ENCODE results near the gene GAL3ST3.
"Not testable (repeated sequence)": the region's sequence is repeated elsewhere in the genome, so short reads cannot be mapped to it uniquely, and the experiment has no call there.

GAL3ST3 gene

GRCh38 chr11:66042996-66043906 is 5.7 kb downstream of the GAL3ST3 start:
- H3K9me3 ChIP-seq (ENCODE audit: control insufficient read depth in 2 of 2, low read length in 2 of 2): no peaks in the 10 kb centered on the region
- peaks cover 6% of the 10 kb centered on the region for H3K4me1 ChIP-seq (ENCODE audit: control insufficient read depth, insufficient read depth, low read length)
- no peak overlapping the region for H3K9ac ChIP-seq (ENCODE audit: low read length in 2 of 2)
- no peaks in the 10 kb centered on the region for H3K36me3 ChIP-seq (ENCODE audit: control insufficient read depth in 2 of 2, insufficient read depth in 2 of 2, low read length in 2 of 2)
- no peak overlapping the region for H3K27ac ChIP-seq (ENCODE audit: low read length)
- H3K27me3 ChIP-seq (ENCODE audit: control insufficient read depth in 1 of 2, insufficient read depth in 2 of 2, low read length in 2 of 2): peaks cover 3 to 17% of the 10 kb centered on the region in 2 donors
- no peak overlapping the region for H3K4me3 ChIP-seq (ENCODE audit: low read length in 2 of 2)

DNA sequence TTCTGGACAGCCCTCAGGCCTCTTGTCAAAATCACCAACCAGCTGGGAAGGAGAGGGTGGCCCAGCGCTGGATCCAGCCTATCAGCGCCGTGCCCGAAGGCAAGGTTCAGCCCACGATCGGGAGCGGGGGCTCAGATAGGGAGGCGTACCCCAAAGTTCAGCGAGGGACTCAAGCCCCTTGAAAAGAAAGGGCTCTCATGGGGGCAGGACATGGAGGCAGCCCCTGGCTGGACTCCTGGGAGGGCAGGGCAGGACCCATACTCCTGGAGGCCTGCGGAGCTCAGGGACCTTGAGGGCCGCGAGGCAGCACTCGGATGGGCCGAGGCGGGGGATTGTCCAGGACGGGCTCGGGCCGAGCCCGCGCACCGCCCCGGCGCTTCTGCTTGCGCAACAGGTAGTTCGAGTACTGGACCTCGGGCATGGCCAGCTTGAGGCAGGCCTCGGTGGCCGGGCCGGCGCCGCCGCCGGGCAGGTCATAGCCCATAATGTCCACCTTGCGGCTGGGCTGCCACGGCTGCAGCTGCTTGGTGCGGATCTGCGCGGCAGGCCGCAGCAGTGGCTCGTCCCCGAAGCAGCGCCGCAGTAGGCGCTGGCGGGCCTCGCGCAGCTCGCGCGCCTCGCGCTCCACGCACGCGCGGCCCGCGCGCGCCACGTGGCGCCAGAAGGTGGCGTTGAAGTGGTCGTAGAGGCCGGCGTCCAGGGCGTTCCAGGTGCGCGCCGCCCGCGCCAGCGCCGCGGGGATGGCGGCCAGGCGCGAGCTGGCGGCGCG is 6.5 kb downstream of the GAL3ST3 start:
- Histone ChIP-seq H3K9ac (ENCODE audit: low read length in 2 of 2) (no peak overlapping the region), H3K36me3 (ENCODE audit: control insufficient read depth in 2 of 2, insufficient read depth in 2 of 2, low read length in 2 of 2) (no peaks in the 10 kb centered on the region), H3K27me3 (ENCODE audit: control insufficient read depth in 1 of 2, insufficient read depth in 2 of 2, low read length in 2 of 2) (peaks cover 3 to 8% of the 10 kb centered on the region in 2 donors), H3K4me1 (ENCODE audit: control insufficient read depth, insufficient read depth, low read length) (peaks cover 6% of the 10 kb centered on the region), H3K4me3 (ENCODE audit: low read length in 2 of 2) (no peak overlapping the region), H3K9me3 (ENCODE audit: control insufficient read depth in 2 of 2, low read length in 2 of 2) (no peaks in the 10 kb centered on the region), H3K27ac (ENCODE audit: low read length) (no peak overlapping the region)

DNA sequence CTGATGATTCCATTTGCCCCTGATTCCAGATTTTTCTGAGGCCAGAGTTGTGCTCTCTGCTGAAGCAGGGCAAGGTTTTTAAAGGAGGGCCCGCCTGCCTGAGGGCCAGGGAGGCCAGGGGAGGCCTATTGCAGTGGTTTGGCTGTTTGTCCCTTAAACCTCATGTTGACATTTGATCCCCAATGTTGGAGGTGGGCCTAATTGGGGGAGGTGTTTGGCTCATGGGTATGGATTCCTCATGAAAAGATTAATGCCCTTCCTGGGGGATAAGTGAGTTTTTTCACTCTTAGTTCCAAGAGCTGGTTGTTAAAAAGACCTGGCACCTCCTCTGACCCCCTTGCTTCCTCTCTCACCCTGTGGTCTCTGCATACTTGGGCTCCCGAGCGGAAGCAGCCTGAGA is 9.2 kb downstream of the GAL3ST3 start:
- H3K4me1 ChIP-seq (ENCODE audit: control insufficient read depth, insufficient read depth, low read length): no peaks in the 10 kb centered on the region
- no peak overlapping the region for H3K27ac ChIP-seq (ENCODE audit: low read length)
- no peaks in the 10 kb centered on the region for H3K9me3 ChIP-seq (ENCODE audit: control insufficient read depth in 2 of 2, low read length in 2 of 2)
- no peaks in the 10 kb centered on the region for H3K36me3 ChIP-seq (ENCODE audit: control insufficient read depth in 2 of 2, insufficient read depth in 2 of 2, low read length in 2 of 2)
- no peaks in the 10 kb centered on the region for H3K27me3 ChIP-seq (ENCODE audit: control insufficient read depth in 1 of 2, insufficient read depth in 2 of 2, low read length in 2 of 2)
- no peak overlapping the region for H3K4me3 ChIP-seq (ENCODE audit: low read length in 2 of 2)
- H3K9ac ChIP-seq (ENCODE audit: low read length in 2 of 2): no peak overlapping the region

GRCh38 chr11:66037327-66037726 is 11.6 kb downstream of the GAL3ST3 start:
- H3K36me3 ChIP-seq (ENCODE audit: control insufficient read depth in 2 of 2, insufficient read depth in 2 of 2, low read length in 2 of 2): no peaks in the 10 kb centered on the region
- H3K9ac ChIP-seq (ENCODE audit: low read length in 2 of 2): no peak overlapping the region
- no peaks in the 10 kb centered on the region for H3K4me1 ChIP-seq (ENCODE audit: control insufficient read depth, insufficient read depth, low read length)
- no peak overlapping the region for H3K27ac ChIP-seq (ENCODE audit: low read length)
- no peak overlapping the region for H3K4me3 ChIP-seq (ENCODE audit: low read length in 2 of 2)
- H3K27me3 ChIP-seq (ENCODE audit: control insufficient read depth in 1 of 2, insufficient read depth in 2 of 2, low read length in 2 of 2): no peaks in the 10 kb centered on the region
- no peaks in the 10 kb centered on the region for H3K9me3 ChIP-seq (ENCODE audit: control insufficient read depth in 2 of 2, low read length in 2 of 2)

DNA sequence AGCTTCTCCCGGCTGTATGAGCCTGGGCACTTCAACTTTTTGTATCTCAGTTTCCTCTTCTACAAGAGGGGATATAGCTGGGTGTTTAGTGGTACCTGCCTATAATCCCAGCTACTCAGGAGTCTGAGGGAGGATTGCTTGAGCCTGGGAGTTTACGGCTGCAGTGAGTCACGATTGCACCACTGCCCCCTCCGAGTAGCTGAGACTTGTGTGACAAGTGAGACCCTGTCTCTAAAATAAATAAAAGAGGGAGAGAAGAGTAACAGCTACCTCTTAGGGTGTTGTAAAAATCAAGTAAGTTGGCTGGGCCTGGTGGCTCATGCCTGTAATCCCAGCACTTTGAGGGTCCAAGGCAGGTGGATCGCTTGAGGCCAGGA is 12.6 kb downstream of the GAL3ST3 start:
- Histone ChIP-seq H3K4me1 (ENCODE audit: control insufficient read depth, insufficient read depth, low read length) (no peaks in the 10 kb centered on the region), H3K36me3 (ENCODE audit: control insufficient read depth in 2 of 2, insufficient read depth in 2 of 2, low read length in 2 of 2) (no peaks in the 10 kb centered on the region), H3K4me3 (ENCODE audit: low read length in 2 of 2) (no peak overlapping the region), H3K27me3 (ENCODE audit: control insufficient read depth in 1 of 2, insufficient read depth in 2 of 2, low read length in 2 of 2) (no peaks in the 10 kb centered on the region), H3K9ac (ENCODE audit: low read length in 2 of 2) (no peak overlapping the region), H3K27ac (ENCODE audit: low read length) (no peak overlapping the region), H3K9me3 (ENCODE audit: control insufficient read depth in 2 of 2, low read length in 2 of 2) (no peaks in the 10 kb centered on the region)

- Histone ChIP-seq H3K4me3 (ENCODE audit: low read length in 2 of 2) (no peak overlapping the region), H3K4me1 (ENCODE audit: control insufficient read depth, insufficient read depth, low read length) (no peaks in the 10 kb centered on the region), H3K27me3 (ENCODE audit: control insufficient read depth in 1 of 2, insufficient read depth in 2 of 2, low read length in 2 of 2) (no peaks in the 10 kb centered on the region), H3K9ac (ENCODE audit: low read length in 2 of 2) (no peak overlapping the region), H3K9me3 (ENCODE audit: control insufficient read depth in 2 of 2, low read length in 2 of 2) (no peaks in the 10 kb centered on the region), H3K27ac (ENCODE audit: low read length) (no peak overlapping the region), H3K36me3 (ENCODE audit: control insufficient read depth in 2 of 2, insufficient read depth in 2 of 2, low read length in 2 of 2) (no peaks in the 10 kb centered on the region)
These were observed 13.2 kb downstream of the GAL3ST3 start for GRCh38 chr11:66035653-66036333.

DNA sequence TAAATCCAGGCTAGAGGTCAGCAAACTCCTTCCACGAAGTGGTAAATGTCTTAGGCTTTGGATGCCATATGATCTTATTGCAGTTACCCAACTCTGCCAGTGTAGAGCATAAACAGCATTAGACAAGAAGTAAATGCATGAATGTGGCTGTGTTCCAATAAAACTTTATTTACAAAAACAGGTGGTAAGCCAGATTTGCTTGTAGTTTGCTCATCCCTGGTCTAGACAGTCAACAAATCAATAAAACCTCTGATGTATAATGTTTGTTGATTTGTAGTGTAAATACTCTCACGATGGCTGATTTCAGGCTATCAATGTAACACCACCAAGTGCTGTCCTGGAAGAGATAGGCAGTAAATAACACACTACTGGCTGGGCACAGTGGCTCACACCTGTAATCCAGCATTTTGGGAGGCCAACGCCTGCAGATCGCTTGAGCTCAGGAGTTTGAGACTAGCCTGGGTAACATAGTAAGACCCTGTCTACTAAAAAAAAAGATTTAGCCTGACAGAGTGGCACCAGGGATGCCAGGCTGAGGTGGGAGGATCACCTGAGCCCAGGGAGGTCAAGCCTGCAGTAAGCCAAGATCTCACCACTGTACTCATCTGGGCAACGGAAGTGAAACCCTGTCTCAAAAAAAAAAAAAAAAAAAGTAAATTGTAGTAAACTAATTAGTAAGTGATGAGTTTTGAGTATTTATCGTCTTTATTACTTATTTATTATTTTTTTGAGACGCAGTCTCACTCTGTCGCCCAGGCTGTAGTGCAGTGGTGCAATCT is 15.8 kb downstream of the GAL3ST3 start:
- H3K4me3 ChIP-seq (ENCODE audit: low read length in 2 of 2): no peak overlapping the region
- no peaks in the 10 kb centered on the region for H3K4me1 ChIP-seq (ENCODE audit: control insufficient read depth, insufficient read depth, low read length)
- H3K36me3 ChIP-seq (ENCODE audit: control insufficient read depth in 2 of 2, insufficient read depth in 2 of 2, low read length in 2 of 2): no peaks in the 10 kb centered on the region
- no peaks in the 10 kb centered on the region for H3K27me3 ChIP-seq (ENCODE audit: control insufficient read depth in 1 of 2, insufficient read depth in 2 of 2, low read length in 2 of 2)
- no peak overlapping the region for H3K9ac ChIP-seq (ENCODE audit: low read length in 2 of 2)
- no peak overlapping the region for H3K27ac ChIP-seq (ENCODE audit: low read length)
- no peaks in the 10 kb centered on the region for H3K9me3 ChIP-seq (ENCODE audit: control insufficient read depth in 2 of 2, low read length in 2 of 2)

DNA sequence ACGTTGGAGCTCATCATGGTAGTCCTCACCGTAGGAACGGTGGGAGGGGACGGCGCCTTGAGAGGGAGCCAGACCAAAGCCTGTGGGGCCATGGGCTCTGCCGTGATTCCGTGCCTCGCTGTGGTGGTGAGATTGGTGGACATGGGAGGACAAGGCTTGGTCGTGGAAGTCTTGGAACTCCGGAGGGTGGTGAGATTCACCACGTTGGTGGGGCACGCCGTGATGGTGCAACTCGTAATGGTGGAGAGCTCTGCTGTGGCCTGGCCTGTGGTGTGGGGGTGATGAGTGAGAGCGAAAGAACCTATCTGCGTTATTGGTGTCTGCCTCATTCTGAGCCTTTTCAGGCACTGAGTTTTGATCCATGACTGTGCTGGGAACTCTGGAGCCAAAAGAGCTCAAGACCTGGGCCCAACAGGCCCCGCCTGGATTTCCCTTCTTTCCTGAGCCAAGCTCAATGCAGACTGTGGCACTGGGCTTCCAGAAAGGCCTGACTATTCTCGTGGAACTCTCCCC is 22.9 kb downstream of the GAL3ST3 start, which contains the start of gene CATSPER1:
Gene CATSPER1 (minus strand): TSS at position 463 of the 513 bp plus-strand sequence. CDS start 100 bp downstream, at position 363.
- Histone ChIP-seq H3K9ac (ENCODE audit: low read length in 2 of 2) (no peak within 1 kb of the TSS), H3K27me3 (ENCODE audit: control insufficient read depth in 1 of 2, insufficient read depth in 2 of 2, low read length in 2 of 2) (peaks cover 2 to 3% of the 10 kb centered on the region in 2 donors), H3K9me3 (ENCODE audit: control insufficient read depth in 2 of 2, low read length in 2 of 2) (no peaks in the 10 kb centered on the region), H3K4me1 (ENCODE audit: control insufficient read depth, insufficient read depth, low read length) (peaks cover 6% of the 10 kb centered on the region), H3K27ac (ENCODE audit: low read length) (no peak within 1 kb of the TSS), H3K4me3 (ENCODE audit: low read length in 2 of 2) (no peak within 1 kb of the TSS), H3K36me3 (ENCODE audit: control insufficient read depth in 2 of 2, insufficient read depth in 2 of 2, low read length in 2 of 2) (no peaks in the 10 kb centered on the region)

- H3K4me1 ChIP-seq (ENCODE audit: control insufficient read depth, insufficient read depth, low read length); H3K27ac ChIP-seq (ENCODE audit: low read length); H3K4me3 ChIP-seq (ENCODE audit: low read length in 2 of 2); H3K9me3 ChIP-seq (ENCODE audit: control insufficient read depth in 2 of 2, low read length in 2 of 2); H3K9ac ChIP-seq (ENCODE audit: low read length in 2 of 2); H3K27me3 ChIP-seq (ENCODE audit: control insufficient read depth in 1 of 2, insufficient read depth in 2 of 2, low read length in 2 of 2); H3K36me3 ChIP-seq (ENCODE audit: control insufficient read depth in 2 of 2, insufficient read depth in 2 of 2, low read length in 2 of 2): not testable (repeated sequence)
These were observed 25.8 kb downstream of the GAL3ST3 start for GRCh38 chr11:66023186-66023440.

Measured in stomach smooth muscle (tissue), 2 donors.